Choroid plexus epithelial cell (primary cell): ENCODE results near the gene PAX6.

Source experiments
- DNase-seq: peaks from one replicate; pipeline ENCODE4 v3.0.0-alpha.2; 2010; ENCODE audit warnings: low read depth
- H3K4me3 ChIP-seq: 2 replicates; pipeline ENCODE4 v1.5.1; 2011; ENCODE audit warnings: low read depth, mild to moderate bottlenecking, control low read depth, low read length, moderate library complexity
- TF ChIP-seq, protein P1 (sequence below): conservative IDR thresholded peaks from 2 replicates; pipeline ENCODE4 v1.5.1; 2011; ENCODE audit warnings: low read depth, mild to moderate bottlenecking, control low read depth, inconsistent platforms, low read length, moderate library complexity

The PAX6 gene

GRCh38 chr11:31740131-31740530 lies 71.0 kb downstream of the PAX6 start:
- H3K4me3 ChIP-seq: no peak overlapping the region
- TF ChIP-seq, protein P1, sequence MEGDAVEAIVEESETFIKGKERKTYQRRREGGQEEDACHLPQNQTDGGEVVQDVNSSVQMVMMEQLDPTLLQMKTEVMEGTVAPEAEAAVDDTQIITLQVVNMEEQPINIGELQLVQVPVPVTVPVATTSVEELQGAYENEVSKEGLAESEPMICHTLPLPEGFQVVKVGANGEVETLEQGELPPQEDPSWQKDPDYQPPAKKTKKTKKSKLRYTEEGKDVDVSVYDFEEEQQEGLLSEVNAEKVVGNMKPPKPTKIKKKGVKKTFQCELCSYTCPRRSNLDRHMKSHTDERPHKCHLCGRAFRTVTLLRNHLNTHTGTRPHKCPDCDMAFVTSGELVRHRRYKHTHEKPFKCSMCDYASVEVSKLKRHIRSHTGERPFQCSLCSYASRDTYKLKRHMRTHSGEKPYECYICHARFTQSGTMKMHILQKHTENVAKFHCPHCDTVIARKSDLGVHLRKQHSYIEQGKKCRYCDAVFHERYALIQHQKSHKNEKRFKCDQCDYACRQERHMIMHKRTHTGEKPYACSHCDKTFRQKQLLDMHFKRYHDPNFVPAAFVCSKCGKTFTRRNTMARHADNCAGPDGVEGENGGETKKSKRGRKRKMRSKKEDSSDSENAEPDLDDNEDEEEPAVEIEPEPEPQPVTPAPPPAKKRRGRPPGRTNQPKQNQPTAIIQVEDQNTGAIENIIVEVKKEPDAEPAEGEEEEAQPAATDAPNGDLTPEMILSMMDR: no peak
- DNase-seq: no peak
